T47D (cell line): ENCODE results near the gene SCD.

ENCODE experiments used
- DNase-seq, 2 experiments: peaks; one replicate each; pipeline versions ENCODE4 v3.0.0 to v3.0.0-alpha.2; 2011 to 2012; ENCODE audit warnings: low read depth in 1 of 2, low spot score in 1 of 2
- JUND ChIP-seq: IDR thresholded peaks from 2 replicates; pipeline ENCODE4 v1.6.1; 2012; ENCODE audit warnings: low read depth
- in situ Hi-C: cut with HindIII; loops from 2 replicates; pipeline ENCODE4 v1.10.0; 2016; ENCODE audit warnings: low sequenced_read_pairs, low pct_unique_long_range_greater_than_20kb

Gene SCD

DNA sequence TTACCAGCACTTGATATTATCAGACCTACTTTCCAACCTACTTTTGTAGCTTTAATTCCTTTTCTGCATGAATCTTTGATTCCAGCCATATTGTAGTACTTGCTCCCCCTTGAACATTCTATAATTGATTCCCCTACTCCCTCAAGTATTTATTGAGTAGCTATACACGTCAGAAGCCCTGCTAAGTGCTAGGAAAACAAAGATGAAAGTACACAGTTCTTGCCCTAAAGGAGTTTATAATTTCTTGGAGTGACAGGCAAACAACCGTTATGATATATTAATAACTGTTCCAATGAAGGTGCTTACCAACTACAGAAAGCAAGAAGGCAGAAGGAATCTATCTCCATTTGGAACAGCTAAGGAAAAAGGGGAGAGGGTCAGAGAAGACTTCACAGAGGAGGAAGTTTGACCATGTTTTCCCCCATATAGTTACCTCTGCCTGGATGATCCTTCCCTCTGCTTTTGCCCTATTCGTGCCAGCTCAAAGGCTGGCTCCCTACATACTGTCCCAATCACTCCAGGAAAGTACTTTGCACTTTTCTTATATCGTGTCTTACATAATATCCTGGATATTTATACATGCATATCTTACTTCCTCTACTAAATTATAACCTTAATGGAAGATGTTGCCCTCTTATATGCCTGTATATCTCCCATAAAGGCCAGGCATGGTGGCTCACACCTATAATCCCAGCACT, 54.7 kb downstream of the SCD start:
- no peak for TF ChIP-seq JUND
- no peak for DNase-seq
- in situ Hi-C loops, result no loop called here

DNA sequence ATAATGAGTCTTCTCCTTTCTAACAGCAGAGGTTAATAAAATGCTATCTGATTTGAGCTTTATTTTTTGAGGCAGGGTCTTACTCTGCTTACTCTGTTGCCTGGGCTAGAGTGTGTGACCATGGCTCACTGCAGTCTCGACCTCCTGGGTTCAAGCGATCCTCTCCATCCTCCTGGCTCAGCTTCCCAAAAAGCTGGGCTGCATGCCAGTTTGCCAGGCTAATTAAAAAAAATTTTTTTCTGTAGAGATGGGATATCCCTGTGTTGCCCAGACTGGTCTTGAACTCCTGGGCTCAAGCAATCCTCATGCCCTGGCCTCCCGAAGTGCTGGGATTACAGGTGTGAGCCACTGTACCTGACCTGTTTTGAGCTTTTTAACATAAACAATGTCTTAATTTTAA, 56.7 kb downstream of the SCD start:
- no peak for TF ChIP-seq JUND
- DNase-seq, result no peak
- in situ Hi-C loops, result no loop called here

DNA sequence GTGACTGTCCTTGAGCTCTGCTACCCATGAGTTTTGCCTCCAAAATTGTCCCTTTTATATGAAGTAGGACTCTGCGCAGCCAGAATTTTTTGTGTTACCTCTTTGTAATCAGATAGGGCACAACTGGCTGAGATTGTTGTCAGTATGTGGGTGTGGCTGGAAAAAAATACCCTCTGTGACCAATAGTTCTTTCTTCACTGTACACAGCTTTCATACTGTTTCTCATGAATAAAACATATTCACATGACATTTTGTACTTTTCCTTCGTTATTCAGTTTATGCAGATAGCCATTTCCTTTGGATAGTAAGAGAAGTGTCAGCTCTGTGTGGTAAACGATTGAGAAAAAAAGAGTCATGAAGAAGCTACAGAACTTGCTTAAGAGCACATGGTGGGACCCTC, 66.1 kb downstream of the SCD start:
- no peak for DNase-seq
- in situ Hi-C loops, result no loop called here

More for the DNA sequence above, 66.1 kb downstream of the SCD start:
- no peak for TF ChIP-seq JUND
